Stomach (tissue), 9 donors: ENCODE data around the gene CHCHD6. TPM values are rescaled to one million over a fixed set of nuclear protein-coding genes. Genes with fewer than 3 reads are reported as not detected.
"Not testable (repeated sequence)": the region's sequence is repeated elsewhere in the genome, so short reads cannot be mapped to it uniquely, and the experiment has no call there.

ENCODE experiments used
- DNase-seq, 2 donors: peaks; one replicate each; pipeline versions ENCODE4 v3.0.0 to v3.0.0-alpha.2; 2013 to 2019
- H3K27ac ChIP-seq, 5 donors: fragments of 200-600 bp in 4 of 5; sonication (generic) in 4 of 5; one replicate each; pipeline ENCODE4 v1.5.1; 2013 to 2019; ENCODE audit warnings: mild to moderate bottlenecking in 1 of 5, moderate library complexity in 1 of 5
- H3K27me3 ChIP-seq, 3 donors: fragments of 200-600 bp; sonication (generic); one replicate each; pipeline ENCODE4 v1.5.1; 2017 to 2019; ENCODE audit warnings: mixed run types in 1 of 3
- H3K36me3 ChIP-seq, 4 donors: fragments of 200-600 bp; sonication (generic); 1 replicate in 3 of 4; 2 replicates in 1 of 4; pipeline ENCODE4 v1.5.1; 2016 to 2019
- H3K4me1 ChIP-seq, 4 donors: fragments of 200-600 bp; sonication (generic); one replicate each; pipeline ENCODE4 v1.5.1; 2016 to 2019
- H3K4me3 ChIP-seq, 4 donors: fragments of 200-600 bp; sonication (generic) in 3 of 4; one replicate each; pipeline ENCODE4 v1.5.1; 2016 to 2019; ENCODE audit warnings: mild to moderate bottlenecking in 1 of 4
- H3K9me3 ChIP-seq, 4 donors: fragments of 200-600 bp; sonication (generic); one replicate each; pipeline ENCODE4 v1.5.1; 2016 to 2019
- EP300 ChIP-seq: sonication (generic); formaldehyde crosslinking; IDR thresholded peaks from one replicate; pipeline ENCODE4 v1.6.1; 2017; ENCODE audit warnings: antibody characterized with exemption
- POLR2A ChIP-seq, 4 donors: fragments of 450-650 bp; IDR thresholded peaks; one replicate each; pipeline ENCODE4 v1.6.1; 2016; ENCODE audit warnings: antibody characterized with exemption in 4 of 4, control low read depth in 2 of 4, mild to moderate bottlenecking in 1 of 4, moderate library complexity in 1 of 4
- POLR2AphosphoS5 ChIP-seq, 3 donors: sonication (generic); formaldehyde crosslinking; IDR thresholded peaks; one replicate each; pipeline ENCODE4 v1.6.1; 2016; ENCODE audit warnings: antibody characterized with exemption in 3 of 3
- WGBS, 5 donors: extraction: QIAGEN DNeasy Blood & Tissue Kit in 3 of 5; methylation state at CpG; one replicate each; pipeline versions ENCODE4 v1.1.5 to v1.1.7; 2013 to 2018; 5-methylcytosine and 5-hydroxymethylcytosine counted together
- intact Hi-C: fragments of 100-400 bp; cut with DNase I; formaldehyde crosslinking; loops from one replicate; pipeline ENCODE4 v1.15.1; 2023; ENCODE audit warnings: low total_unique reads
- polyA plus RNA-seq, 3 donors: library from polyadenylated mRNA; stranded (reverse); fragments of 200-250 nt; gene quantifications; one replicate each; pipeline ENCODE4 v1.2.3, GENCODE V29; 2013
- total RNA-seq, 5 donors: library from RNA; depleted of rRNA; stranded (reverse); fragments of >200 nt; gene quantifications; one replicate each; pipeline versions ENCODE4 v1.1.0 to v1.2.3, GENCODE V29; 2014 to 2016
- TF ChIP-seq, protein P1 (sequence below), 7 experiments: fragments of 450-650 bp in 4 of 7; fragments of 200-600 bp in 3 of 7; sonication (generic) in 3 of 7; IDR thresholded peaks; one replicate each; pipeline ENCODE4 v1.5.1; 2016 to 2019; ENCODE audit warnings: antibody characterized with exemption in 7 of 7, control low read depth in 2 of 7, mild to moderate bottlenecking in 1 of 7
- donor health status: healthy with polysubstance abuse.
- donor health status: Bipolar disorder and iron deficiency.
- donor health status: healthy.

Gene CHCHD6
- total and polyA plus RNA-seq, 8 donors, result 4.0 to 40.8 (median 11.9) TPM; not detected in 1

DNA sequence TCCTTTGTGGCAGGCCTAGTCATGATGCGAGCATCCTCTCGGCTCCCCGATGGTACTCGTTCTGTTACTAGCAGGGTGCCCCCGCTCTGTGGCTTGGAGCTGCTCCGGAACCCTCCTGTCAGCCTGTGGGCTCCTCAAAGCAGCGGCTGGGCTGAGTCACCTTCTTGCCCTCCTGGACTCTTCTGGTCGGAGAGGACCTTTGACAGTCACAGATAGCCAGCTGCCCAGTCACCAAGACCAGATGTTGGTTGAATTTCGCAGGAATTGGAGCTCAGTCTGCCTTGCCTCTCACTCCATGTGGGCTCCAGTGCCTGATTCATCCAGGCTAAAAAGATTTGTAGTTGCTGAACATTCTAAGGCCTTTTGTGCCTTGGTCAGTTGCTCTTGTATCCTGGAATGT is 94.5 kb downstream of the CHCHD6 start:
- intact Hi-C loops, result no loop called here
- TF ChIP-seq POLR2A (IDR thresholded peaks at IDR 0.05) (no peak), POLR2AphosphoS5 (IDR thresholded peaks at IDR 0.05) (no peak), EP300 (no peak)
- TF ChIP-seq, protein P1, sequence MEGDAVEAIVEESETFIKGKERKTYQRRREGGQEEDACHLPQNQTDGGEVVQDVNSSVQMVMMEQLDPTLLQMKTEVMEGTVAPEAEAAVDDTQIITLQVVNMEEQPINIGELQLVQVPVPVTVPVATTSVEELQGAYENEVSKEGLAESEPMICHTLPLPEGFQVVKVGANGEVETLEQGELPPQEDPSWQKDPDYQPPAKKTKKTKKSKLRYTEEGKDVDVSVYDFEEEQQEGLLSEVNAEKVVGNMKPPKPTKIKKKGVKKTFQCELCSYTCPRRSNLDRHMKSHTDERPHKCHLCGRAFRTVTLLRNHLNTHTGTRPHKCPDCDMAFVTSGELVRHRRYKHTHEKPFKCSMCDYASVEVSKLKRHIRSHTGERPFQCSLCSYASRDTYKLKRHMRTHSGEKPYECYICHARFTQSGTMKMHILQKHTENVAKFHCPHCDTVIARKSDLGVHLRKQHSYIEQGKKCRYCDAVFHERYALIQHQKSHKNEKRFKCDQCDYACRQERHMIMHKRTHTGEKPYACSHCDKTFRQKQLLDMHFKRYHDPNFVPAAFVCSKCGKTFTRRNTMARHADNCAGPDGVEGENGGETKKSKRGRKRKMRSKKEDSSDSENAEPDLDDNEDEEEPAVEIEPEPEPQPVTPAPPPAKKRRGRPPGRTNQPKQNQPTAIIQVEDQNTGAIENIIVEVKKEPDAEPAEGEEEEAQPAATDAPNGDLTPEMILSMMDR (IDR thresholded peaks at IDR 0.05), result no peak
- Histone ChIP-seq H3K27me3 (no peaks in the 10 kb centered on the region), H3K27ac (no peak overlapping the region), H3K4me1 (no peaks in the 10 kb centered on the region), H3K4me3 (no peak overlapping the region), H3K9me3 (peaks cover 0 to 15% (median 3%) of the 10 kb centered on the region in 4 donors), H3K36me3 (peaks cover 0 to 6% (median 0%) of the 10 kb centered on the region in 4 donors)
- 94 to 99% (median 96%) methylated on average over 8 to 9 of the region's 9 CpGs for WGBS, 5 donors
- DNase-seq, result no peak

DNA sequence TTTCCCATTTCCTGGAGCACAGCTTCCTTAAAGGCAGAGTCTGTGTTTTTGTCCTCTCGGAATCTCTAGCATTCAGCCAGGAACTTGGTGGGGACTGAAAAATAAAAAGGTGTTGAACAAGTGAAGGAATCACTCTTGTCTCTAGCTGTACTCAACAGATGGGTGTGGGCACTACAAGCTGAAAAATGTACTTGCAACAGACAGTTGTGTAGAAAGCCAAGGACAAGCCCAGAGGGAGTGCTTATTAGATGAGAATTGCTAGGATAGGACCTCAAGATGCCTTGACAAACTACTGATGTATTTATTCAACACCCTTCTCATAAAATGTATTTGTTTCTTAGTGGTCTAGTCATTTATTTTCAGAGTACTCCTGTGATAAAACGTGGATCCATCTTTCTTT is 95.1 kb downstream of the CHCHD6 start:
- Histone ChIP-seq H3K36me3 (peaks cover 0 to 6% (median 0%) of the 10 kb centered on the region in 4 donors), H3K9me3 (peaks cover 0 to 15% (median 3%) of the 10 kb centered on the region in 4 donors), H3K27me3 (no peaks in the 10 kb centered on the region), H3K4me3 (no peak overlapping the region), H3K27ac (no peak overlapping the region), H3K4me1 (no peaks in the 10 kb centered on the region)
- TF ChIP-seq POLR2A (IDR thresholded peaks at IDR 0.05) (no peak), POLR2AphosphoS5 (IDR thresholded peaks at IDR 0.05) (no peak), EP300 (no peak)
- TF ChIP-seq, protein P1 (IDR thresholded peaks at IDR 0.05), result no peak
- intact Hi-C loops, result no loop called here
- 84 to 97% (median 95%) methylated on average over 2 of the region's 2 CpGs for WGBS, 5 donors
- no peak for DNase-seq

DNA sequence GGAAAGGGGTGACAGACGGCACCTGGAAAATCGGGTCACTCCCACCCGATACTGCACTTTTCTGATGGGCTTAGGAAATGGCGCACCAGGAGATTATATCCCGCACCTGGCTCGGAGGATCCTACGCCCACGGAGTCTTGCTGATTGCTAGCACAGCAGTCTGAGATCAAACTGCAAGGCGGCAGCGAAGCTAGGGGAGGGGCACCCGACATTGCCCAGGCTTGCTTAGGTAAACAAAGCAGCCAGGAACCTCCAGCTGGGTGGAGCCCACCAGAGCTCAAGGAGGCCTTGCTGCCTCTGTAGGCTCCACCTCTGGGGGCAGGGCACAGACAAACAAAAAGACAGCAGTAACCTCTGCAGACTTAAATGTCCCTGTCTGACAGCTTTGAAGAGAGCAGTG is 97.3 kb downstream of the CHCHD6 start:
- H3K4me1 ChIP-seq, DNase-seq, H3K36me3 ChIP-seq, H3K4me3 ChIP-seq, H3K27me3 ChIP-seq, intact Hi-C loops, H3K27ac ChIP-seq: not testable (repeated sequence)
- H3K9me3 ChIP-seq, result peaks cover 0 to 15% (median 3%) of the 10 kb centered on the region in 4 donors
- 94 to 99% (median 95%) methylated on average over 9 to 11 of the region's 11 CpGs for WGBS, 5 donors

DNA sequence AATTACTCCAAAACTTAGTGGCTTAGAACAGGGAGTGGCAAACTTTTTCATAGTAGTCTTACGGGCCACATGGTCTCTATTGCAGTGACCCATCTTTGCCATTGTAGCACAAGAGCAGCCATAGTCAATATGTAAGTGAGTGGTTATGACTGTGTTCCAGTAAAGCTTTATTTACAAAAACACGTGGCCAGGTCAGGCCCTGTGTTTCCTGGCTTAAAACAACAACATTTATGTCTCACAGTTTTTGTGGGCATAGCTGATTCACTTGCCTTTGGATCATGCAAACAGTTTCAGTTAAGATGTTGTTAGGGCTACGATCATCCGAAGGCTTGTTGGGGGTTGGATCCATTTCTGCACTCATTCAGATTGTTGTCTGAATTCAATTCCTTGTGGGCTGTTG is 103.8 kb downstream of the CHCHD6 start:
- intact Hi-C loops, result no loop called here
- no peaks in the 10 kb centered on the region for H3K27me3 ChIP-seq
- WGBS, 5 donors, result 82 to 90% (median 88%) methylated on average over 4 of the region's 4 CpGs
- H3K27ac ChIP-seq, result no peak overlapping the region
- no peaks in the 10 kb centered on the region for H3K36me3 ChIP-seq
- H3K4me1 ChIP-seq, result no peaks in the 10 kb centered on the region
- no peak for DNase-seq
- H3K4me3 ChIP-seq, result no peak overlapping the region
- TF ChIP-seq, protein P1 (IDR thresholded peaks at IDR 0.05), result no peak
- TF ChIP-seq POLR2A (IDR thresholded peaks at IDR 0.05) (no peak), EP300 (no peak), POLR2AphosphoS5 (IDR thresholded peaks at IDR 0.05) (no peak)
- H3K9me3 ChIP-seq, result peaks cover 0 to 8% (median 0%) of the 10 kb centered on the region in 4 donors

DNA sequence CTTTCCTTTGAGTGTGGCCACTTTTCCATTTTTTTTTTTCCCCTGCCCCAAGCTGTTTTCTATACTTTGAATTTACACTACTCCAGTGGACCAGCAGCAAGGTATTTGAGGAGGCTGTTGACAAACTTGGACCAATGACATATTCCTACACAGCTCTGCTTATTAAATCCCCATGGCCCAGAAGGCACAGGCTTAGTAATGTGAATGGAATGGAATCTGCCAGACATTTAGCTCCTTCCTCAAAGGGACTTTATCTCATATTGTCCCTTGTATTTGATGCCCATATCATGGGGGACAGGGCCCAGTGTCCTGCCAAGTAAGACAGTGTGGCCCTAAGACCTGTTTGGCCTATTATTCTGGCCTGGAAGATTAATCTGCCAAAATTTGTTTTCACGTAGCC is 107.5 kb downstream of the CHCHD6 start:
- Histone ChIP-seq H3K4me3 (no peak overlapping the region), H3K27ac (no peak overlapping the region), H3K9me3 (peaks cover 0 to 8% (median 0%) of the 10 kb centered on the region in 4 donors), H3K36me3 (no peaks in the 10 kb centered on the region), H3K27me3 (no peaks in the 10 kb centered on the region), H3K4me1 (peaks cover 0 to 6% (median 0%) of the 10 kb centered on the region in 4 donors)
- no peak for DNase-seq
- WGBS, 5 donors, result 88 to 100% (median 97%) methylated on average over 1 of the region's 1 CpG
- intact Hi-C loops, result no loop called here
- TF ChIP-seq, protein P1 (IDR thresholded peaks at IDR 0.05), result no peak
- no peak for TF ChIP-seq POLR2AphosphoS5 (IDR thresholded peaks at IDR 0.05)
- no peak for TF ChIP-seq EP300
- TF ChIP-seq POLR2A (IDR thresholded peaks at IDR 0.05), result no peak
